MCF 10A (cell line): Measurements from ENCODE around the gene GRM8. TPM values are rescaled to one million over a fixed set of nuclear protein-coding genes. Genes with fewer than 3 reads are reported as not detected.

Experiments used
- BruUV-seq: library from RNA; stranded (reverse); fragments of 400-500 nt; replicated peaks from 2 replicates; lab custom pipeline; 2021; lab: Mats Ljungman, UMichigan
- CTCF ChIA-PET: fragments of 300-600 bp; sonication (Branson Sonifier 250); formaldehyde crosslinking; extraction: SDS; loops from one replicate; lab custom pipeline; 2021; ENCODE audit warnings: antibody characterized with exemption, inconsistent platforms; lab: Yijun Ruan, JAX
- POLR2A ChIA-PET: fragments of 300-600, 350-650 bp; sonication (Branson Sonifier 250); formaldehyde crosslinking; extraction: SDS; loops from one replicate; lab custom pipeline; 2020; ENCODE audit warnings: antibody characterized with exemption, inconsistent platforms; lab: Yijun Ruan, JAX
- DNase-seq: peaks from one replicate; pipeline ENCODE4 v3.0.0-alpha.2; 2018; ENCODE audit not compliant: unreplicated experiment
- H3K27ac Mint-ChIP-seq: one replicate; pipeline ENCODE4 v1.8.0; 2022; ENCODE audit warnings: mild to moderate bottlenecking, low read depth, mixed read lengths; ENCODE audit not compliant: unreplicated experiment
- H3K27me3 Mint-ChIP-seq: one replicate; pipeline ENCODE4 v1.8.0; 2022; ENCODE audit warnings: mixed read lengths; ENCODE audit not compliant: insufficient read depth, unreplicated experiment
- H3K36me3 Mint-ChIP-seq: one replicate; pipeline ENCODE4 v1.8.0; 2022; ENCODE audit warnings: mild to moderate bottlenecking, moderate library complexity, mixed read lengths; ENCODE audit not compliant: insufficient read depth, unreplicated experiment
- H3K4me1 Mint-ChIP-seq: one replicate; pipeline ENCODE4 v1.8.0; 2022; ENCODE audit warnings: mixed read lengths; ENCODE audit not compliant: insufficient read depth, unreplicated experiment
- H3K4me3 Mint-ChIP-seq: one replicate; pipeline ENCODE4 v1.8.0; 2022; ENCODE audit warnings: mild to moderate bottlenecking, moderate library complexity, mixed read lengths; ENCODE audit not compliant: unreplicated experiment
- H3K9me3 Mint-ChIP-seq: one replicate; pipeline ENCODE4 v1.8.0; 2022; ENCODE audit warnings: mixed read lengths; ENCODE audit not compliant: unreplicated experiment
- CTCF ChIP-seq: fragments of 200-600 bp; IDR thresholded peaks from one replicate; pipeline ENCODE4 v1.8.0; 2022; ENCODE audit warnings: antibody characterized with exemption, mild to moderate bottlenecking; ENCODE audit not compliant: unreplicated experiment
- intact Hi-C: fragments of 100-400 bp; cut with micrococcal nuclease; formaldehyde crosslinking; loops from 2 replicates; pipeline ENCODE4 v1.14.1; 2022
- total RNA-seq: library from RNA; stranded (reverse); gene quantifications from 2 replicates; pipeline ENCODE4 v1.2.3, GENCODE V29; 2022

Gene GRM8
- total RNA-seq, 1 experiment from 2014 or later, result not detected

GRCh38 chr7:127257086-127257485 lies 4.3 kb upstream of the GRM8 start:
- BruUV-seq, result no TSS peak
- no peak for DNase-seq
- POLR2A ChIA-PET, result interaction anchor here (0.7 kb wide), 1 partner anchor 14 kb away, joined by 3 read pairs; no protein-coding TSS in a partner anchor
- CTCF ChIA-PET, result interaction anchor here (0.5 to 1.4 kb wide), 4 partner anchors 151 to 455 kb away, joined by 3 to 4 read pairs (median 3); no protein-coding TSS in a partner anchor
- no peak for TF ChIP-seq CTCF
- H3K27me3 Mint-ChIP-seq, result peaks cover 58% of the 10 kb centered on the region
- intact Hi-C loops, result no loop called here
- peaks cover 1% of the 10 kb centered on the region for H3K36me3 Mint-ChIP-seq
- H3K4me1 Mint-ChIP-seq, result peaks cover 5% of the 10 kb centered on the region
- peaks cover 8% of the 10 kb centered on the region for H3K9me3 Mint-ChIP-seq
- H3K27ac Mint-ChIP-seq, result no peak overlapping the region
- no peak overlapping the region for H3K4me3 Mint-ChIP-seq

GRCh38 chr7:127256041-127256725 lies 3.4 kb upstream of the GRM8 start:
- Mint-ChIP-seq H3K9me3 (peaks cover 8% of the 10 kb centered on the region), H3K27ac (no peak overlapping the region), H3K27me3 (peaks cover 58% of the 10 kb centered on the region), H3K36me3 (peaks cover 6% of the 10 kb centered on the region), H3K4me3 (no peak overlapping the region), H3K4me1 (peaks cover 8% of the 10 kb centered on the region)
- no peak for TF ChIP-seq CTCF
- no TSS peak for BruUV-seq
- ChIA-PET CTCF (interaction anchor here (0.5 to 1.4 kb wide), 2 partner anchors 320 to 453 kb away, joined by 3 read pairs; no protein-coding TSS in a partner anchor), POLR2A (no interaction called here)
- no peak for DNase-seq
- intact Hi-C loops, result no loop called here

GRCh38 chr7:127254163-127254684 lies 1.5 kb upstream of the GRM8 start:
- peak overlapping the region; percentile 77 for H3K4me3 Mint-ChIP-seq
- peaks cover 4% of the 10 kb centered on the region for H3K9me3 Mint-ChIP-seq
- H3K36me3 Mint-ChIP-seq, result peaks cover 6% of the 10 kb centered on the region
- intact Hi-C loops, result loop anchor here (1.0 kb wide), 2 partner anchors 147 to 451 kb away; no protein-coding TSS in a partner anchor
- H3K27ac Mint-ChIP-seq, result no peak overlapping the region
- no peak for TF ChIP-seq CTCF
- H3K27me3 Mint-ChIP-seq, result peaks cover 63% of the 10 kb centered on the region
- POLR2A ChIA-PET, result interaction anchor here (0.6 to 0.8 kb wide), 2 partner anchors 139 to 740 kb away, joined by 3 read pairs; partner anchors contain the start of gene ZNF800
- DNase-seq, result no peak
- BruUV-seq, result no TSS peak
- peaks cover 8% of the 10 kb centered on the region for H3K4me1 Mint-ChIP-seq
- CTCF ChIA-PET, result interaction anchor here (0.5 to 2.3 kb wide), 33 partner anchors 8 to 1980 kb away, joined by 3 to 31 read pairs (median 4); no protein-coding TSS in a partner anchor
